Chondrocyte (in vitro differentiated cells): Measurements from ENCODE around the gene FGFBP2. TPM values are rescaled to one million over a fixed set of nuclear protein-coding genes. Genes with fewer than 3 reads are reported as not detected.

Source experiments
- DNase-seq: peaks from one replicate; pipeline ENCODE4 v3.0.0; 2021; ENCODE audit warnings: mixed read lengths, low spot score
- H3K27ac Mint-ChIP-seq: one replicate; pipeline ENCODE4 v1.8.0; 2021; ENCODE audit warnings: mild to moderate bottlenecking, moderate library complexity, mixed read lengths; ENCODE audit not compliant: unreplicated experiment
- H3K27me3 Mint-ChIP-seq: 2 replicates; pipeline ENCODE4 v1.8.0; 2021; ENCODE audit warnings: low read depth, mixed read lengths
- H3K36me3 Mint-ChIP-seq: 2 replicates; pipeline ENCODE4 v1.8.0; 2021; ENCODE audit warnings: low read depth, mixed read lengths
- H3K4me1 Mint-ChIP-seq: 2 replicates; pipeline ENCODE4 v1.8.0; 2021; ENCODE audit warnings: low read depth, mild to moderate bottlenecking, mixed read lengths
- H3K4me3 Mint-ChIP-seq: one replicate; pipeline ENCODE4 v1.8.0; 2021; ENCODE audit warnings: mild to moderate bottlenecking, moderate library complexity, mixed read lengths; ENCODE audit not compliant: unreplicated experiment
- H3K9me3 Mint-ChIP-seq: 2 replicates; pipeline ENCODE4 v1.8.0; 2021; ENCODE audit warnings: low read depth, mixed read lengths
- CTCF ChIP-seq: fragments of 200-600 bp; sonication (generic); IDR thresholded peaks from 2 replicates; pipeline ENCODE4 v1.5.0; 2021; ENCODE audit warnings: antibody characterized with exemption, mild to moderate bottlenecking, moderate library complexity
- total RNA-seq: library from RNA; stranded (reverse); gene quantifications from 3 replicates; pipeline ENCODE4 v1.2.1, GENCODE V29; 2021

Gene FGFBP2
- total RNA-seq, 1 donor from 2014 or later, result not detected

- Mint-ChIP-seq H3K4me3 (no peak overlapping the region), H3K27ac (no peak overlapping the region), H3K4me1 (no peaks in the 10 kb centered on the region)
Observed at GRCh38 chr4:15968551-15969300, 5.8 kb upstream of the FGFBP2 start.

GRCh38 chr4:15965325-15965724 is 2.4 kb upstream of the FGFBP2 start:
- H3K27ac Mint-ChIP-seq, result no peak overlapping the region
- H3K4me3 Mint-ChIP-seq, result no peak overlapping the region
- H3K4me1 Mint-ChIP-seq, result peaks cover 8% of the 10 kb centered on the region
- no peak for TF ChIP-seq CTCF
- H3K27me3 Mint-ChIP-seq, result peaks cover 18% of the 10 kb centered on the region
- peaks cover 6% of the 10 kb centered on the region for H3K36me3 Mint-ChIP-seq
- DNase-seq, result no peak
- H3K9me3 Mint-ChIP-seq, result peaks cover 10% of the 10 kb centered on the region

More at GRCh38 chr4:15968551-15969300, 5.8 kb upstream of the FGFBP2 start:
- no peak for DNase-seq
- peaks cover 14% of the 10 kb centered on the region for H3K27me3 Mint-ChIP-seq
- H3K9me3 Mint-ChIP-seq, result peaks cover 10% of the 10 kb centered on the region
- peaks cover 6% of the 10 kb centered on the region for H3K36me3 Mint-ChIP-seq
- TF ChIP-seq CTCF, result no peak

- no peak for DNase-seq
- H3K4me3 Mint-ChIP-seq, result no peak overlapping the region
- TF ChIP-seq CTCF, result no peak
- H3K4me1 Mint-ChIP-seq, result peaks cover 8% of the 10 kb centered on the region
- H3K9me3 Mint-ChIP-seq, result peaks cover 10% of the 10 kb centered on the region
- H3K27me3 Mint-ChIP-seq, result peaks cover 19% of the 10 kb centered on the region
- no peak overlapping the region for H3K27ac Mint-ChIP-seq
- peaks cover 6% of the 10 kb centered on the region for H3K36me3 Mint-ChIP-seq
Observed at GRCh38 chr4:15964159-15964558, 1.2 kb upstream of the FGFBP2 start.

GRCh38 chr4:15963576-15963975 is 601 bp upstream of the FGFBP2 start:
- Mint-ChIP-seq H3K4me3 (no peak overlapping the region), H3K36me3 (peaks cover 6% of the 10 kb centered on the region)

More at GRCh38 chr4:15963576-15963975, 601 bp upstream of the FGFBP2 start:
- Mint-ChIP-seq H3K9me3 (peaks cover 10% of the 10 kb centered on the region), H3K27me3 (peaks cover 18% of the 10 kb centered on the region), H3K4me1 (peaks cover 8% of the 10 kb centered on the region), H3K27ac (no peak overlapping the region)
- no peak for TF ChIP-seq CTCF
- DNase-seq, result no peak
